A673 (cell line): ENCODE measurements around the gene SH3TC2. TPM values are rescaled to one million over a fixed set of nuclear protein-coding genes. Genes with fewer than 3 reads are reported as not detected.

Source experiments
- BruUV-seq: library from RNA; stranded (reverse); fragments of 400-500 nt; replicated peaks from 2 replicates; lab custom pipeline; 2021; lab: Mats Ljungman, UMichigan
- CTCF ChIA-PET: fragments of 300-600 bp; sonication (Branson Sonifier 250); formaldehyde crosslinking; loops from one replicate; lab custom pipeline; 2022; ENCODE audit warnings: antibody characterized with exemption; lab: Charles Lee
- POLR2A ChIA-PET: fragments of 300-600 bp; sonication (Branson Sonifier 250); formaldehyde crosslinking; loops from one replicate; lab custom pipeline; 2022; ENCODE audit warnings: antibody characterized with exemption; ENCODE audit not compliant: low non-redundant PET; lab: Charles Lee
- DNase-seq: peaks from one replicate; pipeline ENCODE4 v3.0.0-alpha.2; 2015; ENCODE audit warnings: low spot score
- H3K27ac ChIP-seq: fragments of 200-600 bp; sonication (generic); 2 replicates; pipeline ENCODE4 v1.5.1; 2016; ENCODE audit warnings: mixed run types, low read depth, mild to moderate bottlenecking, mixed read lengths, antibody characterized with exemption, low read length; ENCODE audit not compliant: poor library complexity, severe bottlenecking
- H3K27me3 ChIP-seq: fragments of 200-600 bp; sonication (generic); replicated peaks from 2 replicates; pipeline ENCODE4 v1.6.1; 2017; ENCODE audit warnings: mixed run types, low read depth, mild to moderate bottlenecking, mixed read lengths, antibody characterized with exemption, low read length; ENCODE audit not compliant: insufficient read depth, poor library complexity
- H3K36me3 ChIP-seq: fragments of 200-600 bp; sonication (generic); 2 replicates; pipeline ENCODE4 v1.6.1; 2016; ENCODE audit warnings: mixed run types, mild to moderate bottlenecking, mixed read lengths, antibody characterized with exemption, low read length; ENCODE audit not compliant: insufficient read depth, poor library complexity, severe bottlenecking
- H3K4me1 ChIP-seq: fragments of 200-600 bp; sonication (generic); 2 replicates; pipeline ENCODE4 v1.6.1; 2017; ENCODE audit warnings: mixed run types, mild to moderate bottlenecking, mixed read lengths, antibody characterized with exemption, low read length; ENCODE audit not compliant: insufficient read depth, poor library complexity, severe bottlenecking
- H3K4me3 ChIP-seq: fragments of 200-600 bp; sonication (generic); 2 replicates; pipeline ENCODE4 v1.5.1; 2016; ENCODE audit warnings: low read depth, mixed run types, mild to moderate bottlenecking, mixed read lengths, low read length; ENCODE audit not compliant: poor library complexity, severe bottlenecking
- H3K9me3 ChIP-seq: fragments of 200-600 bp; sonication (generic); 2 replicates; pipeline ENCODE4 v1.6.1; 2016; ENCODE audit warnings: mixed run types, low read depth, mild to moderate bottlenecking, mixed read lengths, antibody characterized with exemption, low read length; ENCODE audit not compliant: poor library complexity, severe bottlenecking
- EZH2 ChIP-seq: fragments of 200-600 bp; sonication (generic); IDR thresholded peaks from 2 replicates; pipeline ENCODE4 v1.6.1; 2017; ENCODE audit warnings: borderline replicate concordance, low read depth, mild to moderate bottlenecking, mixed read lengths, antibody characterized with exemption, low read length; ENCODE audit not compliant: poor library complexity, severe bottlenecking
- intact Hi-C: fragments of 100-400 bp; cut with micrococcal nuclease; formaldehyde crosslinking; loops from one replicate; pipeline ENCODE4 v1.10.0; 2022; ENCODE audit not compliant: unreplicated experiment
- total RNA-seq: library from RNA; stranded (reverse); gene quantifications from 2 replicates; pipeline ENCODE4 v1.2.3, GENCODE V29; 2021
- TF ChIP-seq, protein P1 (sequence below): fragments of 300-800, 200-600 bp; sonication (generic); conservative IDR thresholded peaks from 2 replicates; pipeline ENCODE4 v1.5.1; 2017; ENCODE audit warnings: low read depth, mild to moderate bottlenecking, antibody characterized with exemption, low read length, moderate library complexity, mixed read lengths

The SH3TC2 gene
- total RNA-seq, 1 experiment from 2014 or later: 2.5 TPM

DNA sequence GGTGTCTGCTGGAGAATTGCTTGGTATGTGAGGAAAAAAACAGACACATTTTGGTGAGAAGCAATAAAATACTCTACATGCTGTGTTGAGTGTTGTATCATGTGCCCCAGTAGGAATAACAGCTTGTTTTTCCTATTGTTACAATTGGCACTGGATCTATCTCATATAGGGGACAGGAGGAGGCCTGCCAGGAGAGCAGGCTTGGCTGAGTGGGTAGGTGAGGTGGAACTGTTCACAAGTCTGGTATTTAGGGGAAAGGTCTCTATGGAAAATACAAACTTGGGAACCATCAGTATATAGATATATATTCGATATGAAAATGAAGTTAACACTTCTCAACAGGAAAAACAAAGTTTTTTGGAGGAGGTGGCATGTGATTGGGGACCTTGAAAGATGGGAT lies 9.5 kb upstream of the SH3TC2 start:
- DNase-seq: no peak
- intact Hi-C loops: no loop called here
- Histone ChIP-seq H3K27ac (no peak overlapping the region), H3K36me3 (no peaks in the 10 kb centered on the region), H3K4me3 (no peak overlapping the region), H3K27me3 (no peaks in the 10 kb centered on the region), H3K4me1 (no peaks in the 10 kb centered on the region), H3K9me3 (no peaks in the 10 kb centered on the region)
- TF ChIP-seq, protein P1, sequence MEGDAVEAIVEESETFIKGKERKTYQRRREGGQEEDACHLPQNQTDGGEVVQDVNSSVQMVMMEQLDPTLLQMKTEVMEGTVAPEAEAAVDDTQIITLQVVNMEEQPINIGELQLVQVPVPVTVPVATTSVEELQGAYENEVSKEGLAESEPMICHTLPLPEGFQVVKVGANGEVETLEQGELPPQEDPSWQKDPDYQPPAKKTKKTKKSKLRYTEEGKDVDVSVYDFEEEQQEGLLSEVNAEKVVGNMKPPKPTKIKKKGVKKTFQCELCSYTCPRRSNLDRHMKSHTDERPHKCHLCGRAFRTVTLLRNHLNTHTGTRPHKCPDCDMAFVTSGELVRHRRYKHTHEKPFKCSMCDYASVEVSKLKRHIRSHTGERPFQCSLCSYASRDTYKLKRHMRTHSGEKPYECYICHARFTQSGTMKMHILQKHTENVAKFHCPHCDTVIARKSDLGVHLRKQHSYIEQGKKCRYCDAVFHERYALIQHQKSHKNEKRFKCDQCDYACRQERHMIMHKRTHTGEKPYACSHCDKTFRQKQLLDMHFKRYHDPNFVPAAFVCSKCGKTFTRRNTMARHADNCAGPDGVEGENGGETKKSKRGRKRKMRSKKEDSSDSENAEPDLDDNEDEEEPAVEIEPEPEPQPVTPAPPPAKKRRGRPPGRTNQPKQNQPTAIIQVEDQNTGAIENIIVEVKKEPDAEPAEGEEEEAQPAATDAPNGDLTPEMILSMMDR: no peak
- TF ChIP-seq EZH2: no peak
- ChIA-PET CTCF (no interaction called here), POLR2A (no interaction called here)
- BruUV-seq: no TSS peak

DNA sequence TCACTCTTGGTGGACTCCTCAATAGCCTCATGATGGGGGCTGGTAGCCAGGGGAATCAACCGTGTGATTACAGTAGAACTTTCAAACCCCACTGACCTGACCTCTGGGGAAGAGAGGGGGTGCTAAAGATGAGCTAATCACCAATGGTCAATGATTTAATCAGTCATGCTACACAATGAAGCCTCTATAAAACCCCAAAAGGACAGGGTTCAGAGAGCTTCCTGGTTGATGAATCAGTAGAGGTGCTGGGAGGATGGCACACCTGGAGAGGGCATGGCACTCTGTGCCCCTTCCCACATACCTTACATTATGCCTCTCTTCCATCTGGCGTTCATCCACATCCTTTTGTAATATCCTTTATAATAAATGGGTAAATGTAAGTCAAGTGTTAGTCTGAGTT lies 8.9 kb upstream of the SH3TC2 start:
- Histone ChIP-seq H3K4me1 (no peaks in the 10 kb centered on the region), H3K27ac (no peak overlapping the region), H3K27me3 (no peaks in the 10 kb centered on the region), H3K4me3 (no peak overlapping the region), H3K9me3 (no peaks in the 10 kb centered on the region), H3K36me3 (no peaks in the 10 kb centered on the region)
- BruUV-seq: no TSS peak
- ChIA-PET CTCF (no interaction called here), POLR2A (no interaction called here)
- DNase-seq: no peak
- intact Hi-C loops: no loop called here
- TF ChIP-seq, protein P1: no peak
- no peak for TF ChIP-seq EZH2

DNA sequence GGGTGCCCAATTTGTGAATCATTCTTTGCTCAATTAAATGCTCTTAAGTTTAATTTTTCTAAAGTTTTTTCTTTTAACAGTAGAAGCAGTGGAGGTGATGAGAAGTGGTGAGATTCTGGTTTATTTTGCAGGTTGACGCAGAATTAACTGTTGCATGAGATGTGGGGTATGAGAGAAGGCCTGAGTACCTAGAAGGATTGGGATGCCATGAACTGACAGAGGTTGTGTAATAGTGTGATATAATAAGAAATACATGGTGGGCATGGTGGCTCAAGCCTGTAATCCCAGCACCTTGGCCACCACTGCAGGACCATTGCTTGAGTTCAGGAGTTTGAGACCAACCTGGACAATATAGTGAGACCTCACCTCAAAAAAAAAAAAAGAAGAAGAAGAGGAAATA lies 8.4 kb upstream of the SH3TC2 start:
- Histone ChIP-seq H3K9me3 (no peaks in the 10 kb centered on the region), H3K27me3 (no peaks in the 10 kb centered on the region), H3K36me3 (no peaks in the 10 kb centered on the region), H3K4me1 (no peaks in the 10 kb centered on the region), H3K27ac (no peak overlapping the region), H3K4me3 (no peak overlapping the region)
- TF ChIP-seq, protein P1: no peak
- no peak for TF ChIP-seq EZH2
- no peak for DNase-seq
- POLR2A ChIA-PET: no interaction called here
- intact Hi-C loops: no loop called here
- BruUV-seq: no TSS peak
- CTCF ChIA-PET: no interaction called here
